Measurements from ENCODE around the gene DHX32.

Gene DHX32

DNA sequence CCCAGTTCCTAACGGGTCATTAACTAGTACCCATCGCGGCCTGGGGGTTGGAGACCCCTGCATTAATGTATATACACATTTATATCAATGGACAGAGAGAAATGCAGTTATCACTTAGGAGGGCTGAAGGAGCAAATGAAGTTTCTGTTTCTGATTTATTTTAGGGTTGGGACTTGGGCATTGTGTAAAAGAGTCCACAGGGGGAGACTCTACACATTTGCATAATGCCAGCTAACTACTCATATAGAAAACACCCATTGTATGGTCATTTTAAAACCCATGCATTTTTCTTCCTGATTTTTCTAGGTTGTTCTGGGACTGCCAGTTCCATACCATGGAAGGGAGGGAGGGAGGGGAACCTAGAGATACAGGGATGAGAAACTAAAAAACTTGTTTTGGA is 34.2 kb downstream of the DHX32 start:
- TF ChIP-seq, protein P1, sequence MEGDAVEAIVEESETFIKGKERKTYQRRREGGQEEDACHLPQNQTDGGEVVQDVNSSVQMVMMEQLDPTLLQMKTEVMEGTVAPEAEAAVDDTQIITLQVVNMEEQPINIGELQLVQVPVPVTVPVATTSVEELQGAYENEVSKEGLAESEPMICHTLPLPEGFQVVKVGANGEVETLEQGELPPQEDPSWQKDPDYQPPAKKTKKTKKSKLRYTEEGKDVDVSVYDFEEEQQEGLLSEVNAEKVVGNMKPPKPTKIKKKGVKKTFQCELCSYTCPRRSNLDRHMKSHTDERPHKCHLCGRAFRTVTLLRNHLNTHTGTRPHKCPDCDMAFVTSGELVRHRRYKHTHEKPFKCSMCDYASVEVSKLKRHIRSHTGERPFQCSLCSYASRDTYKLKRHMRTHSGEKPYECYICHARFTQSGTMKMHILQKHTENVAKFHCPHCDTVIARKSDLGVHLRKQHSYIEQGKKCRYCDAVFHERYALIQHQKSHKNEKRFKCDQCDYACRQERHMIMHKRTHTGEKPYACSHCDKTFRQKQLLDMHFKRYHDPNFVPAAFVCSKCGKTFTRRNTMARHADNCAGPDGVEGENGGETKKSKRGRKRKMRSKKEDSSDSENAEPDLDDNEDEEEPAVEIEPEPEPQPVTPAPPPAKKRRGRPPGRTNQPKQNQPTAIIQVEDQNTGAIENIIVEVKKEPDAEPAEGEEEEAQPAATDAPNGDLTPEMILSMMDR (IDR thresholded peaks at IDR 0.05; ENCODE audit: low read depth, low read length) = no peak
- in situ Hi-C loops (cut with HindIII; ENCODE audit: low sequenced_read_pairs) = no loop called here
- no peak for DNase-seq (ENCODE audit: low read depth, low spot score)
- H3K4me3 ChIP-seq (ENCODE audit: low read depth, low read length) = no peak overlapping the region

DNA sequence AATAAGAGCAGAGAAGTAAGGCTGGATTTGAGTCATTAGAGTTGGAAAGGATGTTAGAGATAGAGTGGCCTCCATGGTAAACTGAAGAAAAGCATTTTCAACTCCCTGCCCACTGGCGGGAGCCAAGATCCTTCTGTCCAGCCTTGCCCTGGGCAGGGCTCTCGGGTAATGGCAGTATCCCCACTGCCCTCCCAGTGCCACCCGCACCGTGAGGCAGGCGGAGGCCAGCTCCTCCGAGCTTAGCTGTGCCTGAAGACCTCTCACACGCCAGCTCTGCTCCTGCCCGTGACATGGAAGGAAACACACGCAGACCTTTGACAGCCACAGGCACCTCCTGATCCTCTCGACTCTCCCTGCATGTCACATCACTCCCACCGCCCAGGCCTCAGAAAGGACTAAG is 35.5 kb downstream of the DHX32 start:
- in situ Hi-C loops (cut with HindIII; ENCODE audit: low sequenced_read_pairs) = no loop called here
- H3K4me3 ChIP-seq (ENCODE audit: low read depth, low read length) = no peak overlapping the region
- TF ChIP-seq, protein P1 (IDR thresholded peaks at IDR 0.05; ENCODE audit: low read depth, low read length) = no peak
- no peak for DNase-seq (ENCODE audit: low read depth, low spot score)

DNA sequence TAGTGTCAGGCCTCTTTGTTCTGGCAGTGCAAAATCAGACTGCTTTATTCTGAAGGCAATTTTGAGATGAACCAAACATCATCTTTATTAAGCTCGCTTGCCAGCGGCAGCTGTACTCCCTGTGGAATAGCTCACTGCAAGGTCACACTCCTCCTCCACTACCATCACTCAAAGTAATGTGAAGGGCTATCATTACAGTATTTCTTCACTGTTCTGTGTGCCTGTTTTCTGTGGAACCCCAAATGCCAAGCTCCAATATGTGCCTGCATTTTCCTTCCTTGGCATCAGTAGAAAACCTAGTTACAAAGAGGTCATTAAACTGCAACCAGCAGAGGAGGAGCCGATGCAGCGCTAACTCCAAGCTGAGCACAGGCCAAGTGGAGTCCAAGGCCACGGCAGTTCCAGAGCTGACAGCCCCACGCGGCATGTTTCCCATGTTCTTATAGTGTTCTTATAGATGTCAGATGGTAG is 36.3 kb downstream of the DHX32 start:
- TF ChIP-seq, protein P1 (IDR thresholded peaks at IDR 0.05; ENCODE audit: low read depth, low read length) = no peak
- H3K4me3 ChIP-seq (ENCODE audit: low read depth, low read length) = no peak overlapping the region
- in situ Hi-C loops (cut with HindIII; ENCODE audit: low sequenced_read_pairs) = no loop called here
- DNase-seq (ENCODE audit: low read depth, low spot score) = no peak

DNA sequence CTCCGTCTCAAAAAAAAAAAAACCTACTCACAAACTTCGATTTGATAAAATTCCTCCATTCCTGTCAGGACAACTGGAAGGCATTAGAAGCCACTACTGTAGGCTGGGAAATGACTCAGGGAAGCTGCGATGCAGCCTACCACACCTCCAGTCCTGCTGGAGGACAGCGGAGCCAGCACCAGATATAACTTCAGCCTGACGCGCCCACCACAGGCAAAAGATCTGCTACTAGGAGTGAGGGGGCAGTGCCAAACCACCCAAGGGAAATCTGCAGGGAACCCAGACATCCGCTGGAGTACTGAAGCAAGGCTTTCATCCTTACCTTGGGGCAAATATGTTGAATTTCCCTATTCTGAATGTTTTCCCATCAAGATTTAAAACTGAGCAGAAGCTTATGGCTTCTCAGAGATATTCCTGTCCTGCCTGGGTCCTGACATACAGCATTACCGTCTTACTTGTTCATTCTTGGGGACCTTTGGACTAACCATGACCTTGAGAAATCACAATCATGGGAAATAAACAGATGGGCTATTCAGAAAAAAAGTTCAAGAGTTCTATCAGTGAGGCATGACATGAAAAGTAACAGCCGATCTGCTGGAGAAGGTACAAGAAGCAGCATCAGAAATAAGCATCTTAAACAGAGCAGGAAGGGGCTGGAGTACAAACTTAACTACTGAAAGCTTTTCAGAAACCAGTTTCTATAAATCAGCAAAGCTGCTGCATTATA is 37.3 kb downstream of the DHX32 start:
- in situ Hi-C loops (cut with HindIII; ENCODE audit: low sequenced_read_pairs) = no loop called here
- no peak overlapping the region for H3K4me3 ChIP-seq (ENCODE audit: low read depth, low read length)
- DNase-seq (ENCODE audit: low read depth, low spot score) = no peak
- TF ChIP-seq, protein P1 (IDR thresholded peaks at IDR 0.05; ENCODE audit: low read depth, low read length) = no peak

DNA sequence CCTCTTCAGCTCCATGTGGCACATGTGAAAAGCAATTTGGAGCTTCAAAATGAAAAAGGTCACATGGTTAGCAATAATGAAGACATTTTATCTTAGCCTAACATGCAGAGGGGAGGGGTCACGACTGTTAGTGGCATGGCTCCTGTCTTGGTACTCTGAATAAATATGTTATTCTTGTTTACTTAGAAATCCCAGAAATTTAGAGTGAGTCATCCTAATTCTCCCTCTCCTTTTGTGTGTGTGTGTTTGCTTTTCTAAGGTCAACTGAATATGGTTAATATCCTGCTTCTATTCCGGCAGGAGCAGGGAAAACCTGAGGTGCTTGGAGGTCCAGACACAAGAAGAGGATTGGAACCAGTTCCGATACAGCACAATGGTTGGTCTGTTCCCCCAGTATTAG is 40.1 kb downstream of the DHX32 start:
- peak; percentile 27 for DNase-seq (ENCODE audit: low read depth, low spot score)
- in situ Hi-C loops (cut with HindIII; ENCODE audit: low sequenced_read_pairs) = no loop called here
- TF ChIP-seq, protein P1 (IDR thresholded peaks at IDR 0.05; ENCODE audit: low read depth, low read length) = no peak
- no peak overlapping the region for H3K4me3 ChIP-seq (ENCODE audit: low read depth, low read length)

DNA sequence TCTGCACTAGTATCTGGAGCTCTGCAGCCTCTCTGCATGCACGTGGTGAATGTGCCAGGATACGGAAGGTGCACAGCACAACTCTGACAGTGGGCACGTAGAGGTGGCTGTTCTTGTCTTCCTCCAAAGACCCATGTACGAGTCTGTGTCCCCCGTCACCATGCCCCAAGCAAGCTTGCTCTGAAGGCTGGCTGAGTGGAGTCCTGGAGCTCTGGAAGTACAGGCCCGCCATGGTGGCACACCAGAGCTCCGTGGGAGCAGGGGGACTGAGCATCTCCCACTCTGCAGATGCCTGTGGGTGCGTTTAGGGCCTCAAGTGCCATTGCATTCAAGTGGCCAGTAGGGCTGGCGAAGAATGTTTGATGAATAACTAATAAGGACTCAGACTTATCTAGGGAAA is 40.7 kb downstream of the DHX32 start:
- TF ChIP-seq, protein P1 (IDR thresholded peaks at IDR 0.05; ENCODE audit: low read depth, low read length) = no peak
- in situ Hi-C loops (cut with HindIII; ENCODE audit: low sequenced_read_pairs) = no loop called here
- no peak overlapping the region for H3K4me3 ChIP-seq (ENCODE audit: low read depth, low read length)
- DNase-seq (ENCODE audit: low read depth, low spot score) = no peak
